Measurements from ENCODE around the gene TBC1D22A.

The TBC1D22A gene

DNA sequence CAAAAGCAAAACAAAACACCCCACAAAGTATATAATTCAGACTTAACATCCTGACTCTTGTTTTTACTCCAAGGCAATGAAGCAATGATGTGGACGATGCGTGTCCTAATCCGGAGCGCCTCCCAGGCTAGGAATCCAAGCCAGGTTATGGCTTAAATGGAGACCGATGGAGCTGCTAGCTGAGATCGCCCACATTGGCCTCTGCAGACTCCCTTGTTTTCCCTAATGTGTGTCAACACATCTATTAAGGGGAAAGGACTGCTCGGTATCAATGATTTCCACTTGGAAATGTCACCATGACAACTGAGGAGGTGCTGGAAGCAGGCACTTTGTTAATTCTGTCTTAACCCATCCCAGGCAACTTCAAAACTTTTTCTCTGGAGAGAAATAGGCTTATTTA lies 311.7 kb downstream of the TBC1D22A start:
- Mint-ChIP-seq H3K36me3 (ENCODE audit: low read depth) (peaks cover 47% of the 10 kb centered on the region), H3K9me3 (peaks cover 49% of the 10 kb centered on the region), H3K27ac (no peak overlapping the region), H3K4me3 (no peak overlapping the region), H3K4me1 (peaks cover 7% of the 10 kb centered on the region), H3K27me3 (ENCODE audit: low read depth) (peaks cover 4% of the 10 kb centered on the region)
- TF ChIP-seq, protein P1, sequence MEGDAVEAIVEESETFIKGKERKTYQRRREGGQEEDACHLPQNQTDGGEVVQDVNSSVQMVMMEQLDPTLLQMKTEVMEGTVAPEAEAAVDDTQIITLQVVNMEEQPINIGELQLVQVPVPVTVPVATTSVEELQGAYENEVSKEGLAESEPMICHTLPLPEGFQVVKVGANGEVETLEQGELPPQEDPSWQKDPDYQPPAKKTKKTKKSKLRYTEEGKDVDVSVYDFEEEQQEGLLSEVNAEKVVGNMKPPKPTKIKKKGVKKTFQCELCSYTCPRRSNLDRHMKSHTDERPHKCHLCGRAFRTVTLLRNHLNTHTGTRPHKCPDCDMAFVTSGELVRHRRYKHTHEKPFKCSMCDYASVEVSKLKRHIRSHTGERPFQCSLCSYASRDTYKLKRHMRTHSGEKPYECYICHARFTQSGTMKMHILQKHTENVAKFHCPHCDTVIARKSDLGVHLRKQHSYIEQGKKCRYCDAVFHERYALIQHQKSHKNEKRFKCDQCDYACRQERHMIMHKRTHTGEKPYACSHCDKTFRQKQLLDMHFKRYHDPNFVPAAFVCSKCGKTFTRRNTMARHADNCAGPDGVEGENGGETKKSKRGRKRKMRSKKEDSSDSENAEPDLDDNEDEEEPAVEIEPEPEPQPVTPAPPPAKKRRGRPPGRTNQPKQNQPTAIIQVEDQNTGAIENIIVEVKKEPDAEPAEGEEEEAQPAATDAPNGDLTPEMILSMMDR (IDR thresholded peaks at IDR 0.05; ENCODE audit: unreplicated experiment in 3 of 3), result no peak

DNA sequence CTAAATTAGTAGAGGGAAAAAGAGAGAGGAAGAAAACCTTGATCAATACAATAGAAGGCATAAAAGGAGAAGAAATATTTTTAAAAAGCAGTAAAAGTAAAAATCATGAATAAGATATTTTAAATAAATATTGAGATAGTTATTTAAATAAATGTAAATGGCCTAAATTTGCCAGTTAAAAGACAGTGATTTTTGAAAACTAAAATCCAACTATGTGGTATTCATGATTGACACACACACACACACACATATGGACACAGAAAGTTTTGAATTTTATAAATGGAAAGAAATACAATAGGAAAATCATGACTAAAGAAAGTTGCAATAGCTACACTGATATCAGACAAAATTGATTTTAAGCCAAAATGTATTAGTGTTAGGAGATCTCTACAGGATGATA lies 313.1 kb downstream of the TBC1D22A start:
- Mint-ChIP-seq H3K27ac (no peak overlapping the region), H3K9me3 (peaks cover 60% of the 10 kb centered on the region), H3K27me3 (ENCODE audit: low read depth) (peaks cover 4% of the 10 kb centered on the region), H3K36me3 (ENCODE audit: low read depth) (peaks cover 59% of the 10 kb centered on the region), H3K4me1 (peaks cover 7% of the 10 kb centered on the region), H3K4me3 (no peak overlapping the region)
- TF ChIP-seq, protein P1 (IDR thresholded peaks at IDR 0.05; ENCODE audit: unreplicated experiment in 3 of 3), result no peak

DNA sequence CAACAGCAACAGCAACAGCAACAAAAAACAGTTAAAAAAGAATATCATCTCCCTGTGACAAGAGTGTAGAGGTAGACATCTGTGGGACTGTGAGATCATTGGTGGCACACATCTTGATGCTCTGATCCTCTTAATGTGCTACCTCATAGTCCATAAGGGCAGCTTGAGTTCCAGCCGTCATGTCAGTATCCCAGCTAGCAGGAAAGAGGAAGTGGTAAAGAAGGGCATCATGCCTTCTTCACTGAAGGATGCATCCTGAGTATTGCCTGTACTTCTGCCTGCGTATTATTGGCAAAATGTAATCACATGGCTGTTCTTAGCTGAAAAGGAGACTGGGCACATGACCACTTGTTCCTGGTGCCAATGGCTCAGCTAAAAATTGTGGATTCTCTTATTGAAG lies 314.3 kb downstream of the TBC1D22A start:
- TF ChIP-seq, protein P1 (IDR thresholded peaks at IDR 0.05; ENCODE audit: unreplicated experiment in 3 of 3), result no peak
- Mint-ChIP-seq H3K27ac (no peak overlapping the region), H3K9me3 (peaks cover 61% of the 10 kb centered on the region), H3K4me1 (peaks cover 2% of the 10 kb centered on the region), H3K4me3 (no peak overlapping the region), H3K36me3 (ENCODE audit: low read depth) (peaks cover 60% of the 10 kb centered on the region), H3K27me3 (ENCODE audit: low read depth) (peaks cover 4% of the 10 kb centered on the region)

DNA sequence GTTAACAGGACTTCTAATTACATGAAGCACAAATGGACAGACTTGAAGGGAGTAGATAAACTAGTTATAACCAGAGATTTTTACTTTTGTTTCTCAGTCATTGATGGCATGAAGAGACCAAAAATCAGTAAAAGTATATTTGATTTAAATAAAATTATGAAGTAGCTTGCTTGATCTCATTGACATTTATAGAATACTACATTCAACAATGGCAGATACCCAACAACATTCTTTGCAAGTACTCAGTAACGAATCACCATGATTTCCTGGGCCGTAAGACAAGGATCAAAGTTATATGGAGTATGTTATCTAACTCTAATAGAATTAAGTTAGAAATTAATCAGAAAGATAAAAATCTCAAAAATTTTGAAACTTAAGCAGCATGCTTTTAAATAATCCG lies 317.6 kb downstream of the TBC1D22A start:
- Mint-ChIP-seq H3K27ac (no peak overlapping the region), H3K27me3 (ENCODE audit: low read depth) (peaks cover under 1% of the 10 kb centered on the region), H3K36me3 (ENCODE audit: low read depth) (peaks cover 51% of the 10 kb centered on the region), H3K4me1 (no peaks in the 10 kb centered on the region), H3K4me3 (no peak overlapping the region), H3K9me3 (peaks cover 50% of the 10 kb centered on the region)
- TF ChIP-seq, protein P1 (IDR thresholded peaks at IDR 0.05; ENCODE audit: unreplicated experiment in 3 of 3), result no peak

DNA sequence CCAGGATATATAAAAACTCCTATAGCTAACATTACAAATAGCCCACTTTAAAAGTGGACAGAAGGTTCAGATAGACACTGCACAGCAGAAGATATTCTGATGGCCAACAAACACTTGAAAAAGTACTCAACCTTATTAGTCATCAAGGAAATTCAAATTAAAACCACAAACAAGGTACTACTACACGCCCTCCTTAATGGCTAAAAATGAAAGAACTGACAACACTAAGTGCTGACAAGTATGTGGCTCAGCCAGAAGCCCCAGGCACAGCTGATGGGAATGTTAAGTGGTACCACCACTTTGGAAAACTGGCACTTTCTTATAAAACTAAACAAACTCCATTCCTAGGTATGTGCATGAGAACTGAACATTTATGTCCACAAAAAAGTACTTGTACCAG lies 320.1 kb downstream of the TBC1D22A start:
- Mint-ChIP-seq H3K9me3 (peaks cover 29% of the 10 kb centered on the region), H3K36me3 (ENCODE audit: low read depth) (peaks cover 29% of the 10 kb centered on the region), H3K4me3 (no peak overlapping the region), H3K27ac (no peak overlapping the region), H3K4me1 (no peaks in the 10 kb centered on the region), H3K27me3 (ENCODE audit: low read depth) (no peaks in the 10 kb centered on the region)
- TF ChIP-seq, protein P1 (IDR thresholded peaks at IDR 0.05; ENCODE audit: unreplicated experiment in 3 of 3), result no peak

DNA sequence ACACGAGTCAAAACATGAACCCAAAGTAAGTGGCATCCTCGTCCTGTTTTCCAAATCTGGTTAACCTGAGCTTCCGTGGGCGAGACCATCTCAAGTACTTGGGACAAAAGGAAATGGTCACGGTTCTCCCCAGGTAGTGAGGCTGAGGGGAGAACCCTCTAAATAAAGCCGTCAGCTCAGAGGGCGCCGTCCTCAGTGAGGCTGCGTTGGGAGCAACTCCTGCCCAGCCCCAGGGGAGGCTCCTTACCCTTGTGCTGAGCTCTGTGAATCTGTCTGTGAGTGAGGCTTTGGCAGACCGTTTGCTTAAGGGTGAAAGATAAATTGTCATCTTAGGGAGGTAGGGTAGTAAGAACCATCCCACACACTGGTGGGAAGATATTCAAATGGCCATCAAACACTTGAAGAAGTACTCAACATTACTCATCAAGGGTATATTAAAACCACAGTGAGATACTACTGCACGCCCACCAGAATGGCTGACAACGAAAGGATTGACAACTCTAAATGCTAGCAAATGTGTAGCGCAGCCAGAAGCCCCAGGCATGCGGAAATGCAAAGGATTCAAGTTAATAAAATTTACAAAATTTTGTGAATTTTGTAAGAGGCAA lies 321.0 kb downstream of the TBC1D22A start:
- H3K27ac Mint-ChIP-seq, result no peak overlapping the region
- H3K36me3 Mint-ChIP-seq (ENCODE audit: low read depth), result peaks cover 22% of the 10 kb centered on the region
- H3K4me3 Mint-ChIP-seq, result no peak overlapping the region
- no peaks in the 10 kb centered on the region for H3K27me3 Mint-ChIP-seq (ENCODE audit: low read depth)
- TF ChIP-seq, protein P1 (IDR thresholded peaks at IDR 0.05; ENCODE audit: unreplicated experiment in 3 of 3), result no peak
- peaks cover 19% of the 10 kb centered on the region for H3K9me3 Mint-ChIP-seq
- H3K4me1 Mint-ChIP-seq, result no peaks in the 10 kb centered on the region
